SH-SY5Y (cell line): ENCODE results near the gene PSMB5.

ENCODE experiments used
- GATA2 ChIP-seq: IDR thresholded peaks from 2 replicates; pipeline ENCODE4 v1.6.1; 2011; ENCODE audit warnings: mild to moderate bottlenecking, low read depth, low read length
- GATA3 ChIP-seq: IDR thresholded peaks from 2 replicates; pipeline ENCODE4 v1.6.1; 2011; ENCODE audit warnings: low read depth, mild to moderate bottlenecking, low read length, moderate library complexity

DNA sequence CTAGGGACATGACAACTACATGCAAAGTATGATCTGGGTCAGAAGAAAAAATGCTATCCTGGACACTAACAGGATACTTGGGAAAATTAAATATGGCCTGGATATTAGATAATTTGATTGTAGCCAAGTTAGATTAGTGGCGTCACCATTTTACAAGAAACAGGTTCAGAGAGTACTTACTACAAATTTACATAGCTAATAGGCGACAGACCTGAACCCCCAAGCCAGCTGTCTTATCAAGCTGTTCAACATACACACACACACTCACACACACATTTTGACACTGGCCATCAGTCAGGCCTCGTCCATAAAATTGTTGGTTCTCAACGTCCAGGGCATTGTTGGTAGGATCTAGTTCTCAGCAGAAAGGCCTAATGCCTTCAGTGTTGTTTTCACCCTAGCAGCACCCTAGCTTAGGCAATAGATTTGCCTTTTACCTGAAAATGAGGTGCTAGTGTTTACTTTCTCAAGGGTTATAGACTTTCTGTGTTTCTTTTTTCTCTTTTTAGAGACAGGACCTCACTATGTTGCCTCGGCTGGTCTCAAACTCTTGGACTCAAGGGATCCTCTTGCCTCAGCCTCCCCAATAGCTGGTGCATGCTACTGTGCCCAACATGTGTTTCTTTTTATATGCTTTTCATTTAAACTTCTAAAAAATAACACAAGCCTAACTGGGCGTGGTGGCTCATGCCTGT lies 21.5 kb downstream of the PSMB5 start:
- no peak for TF ChIP-seq GATA2
- no peak for TF ChIP-seq GATA3
